Upper lobe of left lung (tissue), 6 donors: ENCODE measurements around the gene GSTM5. TPM values are rescaled to one million over a fixed set of nuclear protein-coding genes. Genes with fewer than 3 reads are reported as not detected.
"Not testable (repeated sequence)": the region's sequence is repeated elsewhere in the genome, so short reads cannot be mapped to it uniquely, and the experiment has no call there.

ENCODE experiments used
- ATAC-seq, 2 donors: fragments of 200-7000 bp; cut with Tn5 transposase; one replicate each; pipeline ENCODE4 v1.9.1; 2022; ENCODE audit warnings: mild to moderate bottlenecking in 2 of 2, moderate library complexity in 2 of 2; ENCODE audit not compliant: low FRiP score in 2 of 2
- DNase-seq, 2 donors: peaks; one replicate each; pipeline ENCODE4 v3.0.0-alpha.2; 2019 to 2020
- H3K27ac ChIP-seq, 4 donors: fragments of 200-600 bp; sonication (generic); one replicate each; pipeline ENCODE4 v1.5.1; 2016 to 2019
- H3K27me3 ChIP-seq, 4 donors: fragments of 200-600 bp; sonication (generic); one replicate each; pipeline ENCODE4 v1.5.1; 2017 to 2019
- H3K36me3 ChIP-seq, 4 donors: fragments of 200-600 bp; sonication (generic); one replicate each; pipeline ENCODE4 v1.5.1; 2016 to 2019
- H3K4me1 ChIP-seq, 4 donors: fragments of 200-600 bp; sonication (generic); one replicate each; pipeline ENCODE4 v1.5.1; 2018 to 2019
- H3K4me3 ChIP-seq, 4 donors: fragments of 200-600 bp; sonication (generic); one replicate each; pipeline ENCODE4 v1.5.1; 2017 to 2019; ENCODE audit warnings: mild to moderate bottlenecking in 2 of 4, moderate library complexity in 1 of 4
- H3K9me3 ChIP-seq, 4 donors: fragments of 200-600 bp; sonication (generic); one replicate each; pipeline ENCODE4 v1.5.1; 2018 to 2019
- CTCF ChIP-seq, 6 experiments: fragments of 450-650 bp in 4 of 6; fragments of 200-600 bp in 2 of 6; sonication (generic) in 2 of 6; IDR thresholded peaks; one replicate each; pipeline ENCODE4 v1.5.1; 2016 to 2019; ENCODE audit warnings: antibody characterized with exemption in 6 of 6
- EP300 ChIP-seq, 4 donors: sonication (generic); formaldehyde crosslinking; IDR thresholded peaks; one replicate each; pipeline ENCODE4 v1.5.1; 2017; ENCODE audit warnings: antibody characterized with exemption in 4 of 4, control low read depth in 2 of 4
- POLR2A ChIP-seq, 4 donors: fragments of 450-650 bp; IDR thresholded peaks; one replicate each; pipeline ENCODE4 v1.5.1; 2016 to 2017; ENCODE audit warnings: antibody characterized with exemption in 4 of 4, mild to moderate bottlenecking in 2 of 4
- POLR2AphosphoS5 ChIP-seq, 2 donors: sonication (generic); formaldehyde crosslinking; IDR thresholded peaks; one replicate each; pipeline ENCODE4 v1.5.1; 2017; ENCODE audit warnings: antibody characterized with exemption in 2 of 2
- WGBS, 2 donors: methylation state at CpG; one replicate each; pipeline ENCODE4 v1.1.5; 2017 to 2018; 5-methylcytosine and 5-hydroxymethylcytosine counted together
- total RNA-seq, 6 donors: library from RNA; depleted of rRNA in 4 of 6; stranded (reverse); fragments of >200 nt in 4 of 6; gene quantifications; one replicate each; pipeline versions ENCODE4 v1.1.0 to v1.2.1, GENCODE V29; 2016 to 2021
- donor health status: DM: no; HTN: no; CAD: no; lungs with moderate emphysema.
- donor health status: DM: no; HTN: yes; CAD: no; lungs with severe emphysema.

The GSTM5 gene
- total RNA-seq, 6 donors from 2014 or later = 1.00 to 24.3 (median 8.3) TPM

- ATAC-seq (no peak), DNase-seq (no peak)
- 70 to 71% methylated on average over 2 of the region's 2 CpGs for WGBS, 2 donors
- no peaks in the 10 kb centered on the region for H3K27me3 ChIP-seq
- H3K9me3 ChIP-seq = no peaks in the 10 kb centered on the region
- no peak overlapping the region for H3K4me3 ChIP-seq
- no peaks in the 10 kb centered on the region for H3K4me1 ChIP-seq
- H3K36me3 ChIP-seq = no peaks in the 10 kb centered on the region
- no peak overlapping the region for H3K27ac ChIP-seq
- TF ChIP-seq CTCF (IDR thresholded peaks at IDR 0.05) = no peak
- TF ChIP-seq EP300 (IDR thresholded peaks at IDR 0.05) = no peak
- TF ChIP-seq POLR2AphosphoS5 (IDR thresholded peaks at IDR 0.05) = no peak
These were observed 42.7 kb downstream of the GSTM5 start for GRCh38 chr1:109754738-109755137.

- not testable (repeated sequence) for H3K27ac ChIP-seq, DNase-seq, H3K4me1 ChIP-seq, H3K27me3 ChIP-seq, H3K4me3 ChIP-seq, ATAC-seq, H3K9me3 ChIP-seq, H3K36me3 ChIP-seq
- 96% methylated on average over 5 of the region's 5 CpGs for WGBS, 2 donors
These were observed 44.3 kb downstream of the GSTM5 start for GRCh38 chr1:109756325-109756724.

DNA sequence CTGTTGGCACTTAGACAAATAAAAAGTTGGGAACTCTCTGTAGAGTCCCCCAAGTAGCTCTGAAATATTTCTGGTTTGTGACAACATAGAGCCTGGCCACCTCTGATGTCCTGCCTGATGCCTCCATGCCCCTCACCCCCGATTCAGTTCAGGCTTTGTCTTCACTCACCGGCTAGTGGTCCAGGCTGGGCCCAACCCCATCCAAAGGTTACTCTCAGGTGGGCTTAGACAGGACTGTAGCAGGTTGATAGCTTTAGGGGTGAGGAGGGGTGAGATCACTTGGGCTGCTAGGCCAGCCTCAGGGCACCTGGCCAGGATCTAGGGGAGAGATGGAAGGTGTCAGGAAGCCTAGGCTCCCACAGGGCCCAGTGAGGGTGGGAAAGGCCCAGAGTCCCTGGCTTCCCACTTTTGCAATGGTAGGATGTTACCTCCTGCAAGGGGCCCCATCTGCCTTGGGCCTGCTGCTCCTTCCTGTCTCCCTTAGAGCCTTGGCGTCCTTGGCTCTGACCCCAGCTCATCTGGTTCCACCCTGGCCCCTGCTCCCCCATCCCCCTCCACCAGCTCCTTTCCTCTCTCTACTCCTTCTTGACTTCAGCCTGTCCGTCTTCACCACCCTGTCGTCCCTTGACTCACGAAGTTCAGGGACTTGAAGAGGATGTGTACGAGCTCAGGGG lies 44.9 kb downstream of the GSTM5 start:
- no peak overlapping the region for H3K4me3 ChIP-seq
- H3K9me3 ChIP-seq = no peaks in the 10 kb centered on the region
- DNase-seq (peak in 1 of 2 donors; percentile 10), ATAC-seq (no peak)
- no peaks in the 10 kb centered on the region for H3K36me3 ChIP-seq
- 87 to 93% methylated on average over 7 of the region's 7 CpGs for WGBS, 2 donors
- H3K27ac ChIP-seq = no peak overlapping the region
- no peaks in the 10 kb centered on the region for H3K4me1 ChIP-seq
- TF ChIP-seq EP300 (IDR thresholded peaks at IDR 0.05) (no peak), POLR2AphosphoS5 (IDR thresholded peaks at IDR 0.05) (no peak), CTCF (IDR thresholded peaks at IDR 0.05) (no peak), POLR2A (IDR thresholded peaks at IDR 0.05) (no peak)
- H3K27me3 ChIP-seq = no peaks in the 10 kb centered on the region

DNA sequence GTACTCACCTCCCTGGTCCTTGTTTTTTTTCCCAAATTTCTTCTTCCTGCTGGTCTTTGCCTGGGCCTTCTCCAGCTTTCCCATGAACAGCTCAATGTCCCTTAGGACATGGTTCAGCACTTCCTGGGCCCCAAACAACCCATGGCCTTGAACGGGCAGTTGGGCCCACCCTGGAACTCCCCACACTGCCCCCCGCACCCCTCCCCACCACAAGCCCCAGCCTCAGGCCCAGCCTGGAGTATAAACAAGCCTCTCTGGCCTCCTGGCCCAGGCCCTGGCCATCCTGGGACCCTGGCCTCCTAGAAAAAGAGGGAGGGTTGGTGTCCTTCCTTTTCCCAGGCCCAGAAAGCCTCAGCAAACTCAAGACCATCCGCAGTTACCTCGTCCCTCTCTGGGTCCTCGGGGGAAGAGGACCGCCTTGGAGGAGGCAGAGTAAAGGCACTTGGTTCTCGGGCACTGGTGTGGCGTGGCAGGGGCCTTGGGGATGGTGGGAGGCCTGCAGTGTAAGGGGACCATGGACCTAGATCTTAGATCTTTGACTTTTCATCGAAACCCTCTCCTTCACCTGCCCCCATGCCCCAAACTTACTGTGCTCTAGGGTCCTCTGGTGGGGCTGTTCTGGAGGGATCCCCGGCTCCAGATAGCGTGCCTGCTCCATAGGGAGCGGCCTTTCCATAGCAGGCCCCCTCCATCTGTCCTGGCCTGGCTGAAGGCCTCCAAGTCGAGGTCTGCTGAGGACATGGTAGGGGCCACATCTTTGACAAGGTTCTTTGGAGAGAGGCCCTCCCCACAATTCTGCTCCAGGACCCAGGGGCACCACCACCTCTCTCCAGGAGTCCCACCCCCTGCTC lies 46.1 kb downstream of the GSTM5 start:
- Histone ChIP-seq H3K9me3 (no peaks in the 10 kb centered on the region), H3K4me3 (no peak overlapping the region), H3K27me3 (no peaks in the 10 kb centered on the region), H3K27ac (no peak overlapping the region), H3K4me1 (peaks cover under 1 to 2% (median 1%) of the 10 kb centered on the region in 4 donors), H3K36me3 (no peaks in the 10 kb centered on the region)
- TF ChIP-seq POLR2AphosphoS5 (IDR thresholded peaks at IDR 0.05) (no peak), CTCF (IDR thresholded peaks at IDR 0.05) (no peak), EP300 (IDR thresholded peaks at IDR 0.05) (no peak), POLR2A (IDR thresholded peaks at IDR 0.05) (no peak)
- 89% methylated on average over 7 to 13 of the region's 13 CpGs for WGBS, 2 donors
- ATAC-seq = no peak
- DNase-seq = no peak

DNA sequence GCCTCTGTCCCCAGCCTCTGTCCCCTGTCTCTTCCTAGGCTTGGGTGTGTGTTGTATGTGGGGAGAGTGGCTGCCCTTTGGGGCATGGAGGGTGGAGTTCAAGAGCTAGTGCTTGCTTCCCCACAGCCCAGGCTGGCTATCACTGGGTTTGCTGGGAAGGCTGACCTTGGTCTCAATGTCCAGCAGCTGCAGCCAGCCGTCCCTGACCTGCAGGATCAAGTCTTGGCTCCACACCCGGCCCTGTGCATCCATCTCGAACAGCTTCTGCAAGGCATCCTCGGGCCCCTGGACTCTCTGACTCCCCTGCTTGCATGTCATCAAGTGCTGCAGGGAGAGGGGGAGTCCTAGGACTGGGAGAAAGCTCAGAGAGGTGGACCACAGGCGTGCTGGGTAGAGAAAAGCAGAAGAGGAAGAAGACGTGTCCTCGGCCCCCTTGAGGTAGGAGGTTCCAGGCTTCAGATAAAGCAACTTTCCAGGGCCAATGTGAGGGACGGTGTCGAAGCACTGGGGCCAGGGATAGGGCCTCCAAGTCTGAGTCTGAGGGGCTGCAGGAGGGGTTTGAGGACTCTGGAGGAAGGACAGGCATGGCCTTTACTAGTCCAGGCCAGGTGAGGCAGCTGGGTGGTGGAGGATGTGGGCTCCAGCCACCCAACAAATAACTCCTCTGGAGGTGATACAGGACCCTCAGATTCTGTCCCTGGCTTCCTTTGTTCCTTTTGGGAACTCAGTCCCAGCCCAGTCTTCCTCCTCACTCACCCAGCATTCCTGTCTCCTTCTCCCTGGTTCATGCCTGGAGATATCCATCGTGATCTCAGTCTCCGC lies 47.7 kb downstream of the GSTM5 start:
- ATAC-seq = no peak
- TF ChIP-seq POLR2AphosphoS5 (IDR thresholded peaks at IDR 0.05) = no peak
- no peak for TF ChIP-seq POLR2A (IDR thresholded peaks at IDR 0.05)
- no peak for TF ChIP-seq EP300 (IDR thresholded peaks at IDR 0.05)
- TF ChIP-seq CTCF (IDR thresholded peaks at IDR 0.05) = no peak

More for the DNA sequence above, 47.7 kb downstream of the GSTM5 start:
- Histone ChIP-seq H3K27ac (no peak overlapping the region), H3K4me1 (peaks cover 6 to 9% (median 9%) of the 10 kb centered on the region in 4 donors), H3K27me3 (no peaks in the 10 kb centered on the region), H3K9me3 (no peaks in the 10 kb centered on the region), H3K36me3 (no peaks in the 10 kb centered on the region), H3K4me3 (no peak overlapping the region)
- 84% methylated on average over 11 of the region's 11 CpGs for WGBS, 2 donors
- peak in 1 of 2 donors; percentile 19 for DNase-seq
